GM18868 (cell line): ENCODE measurements around the gene VAV3.

Source experiments
- ATAC-seq: cut with Tn5 transposase; IDR thresholded peaks from one replicate; pipeline ENCODE4 v1.9.1; 2021; ENCODE audit warnings: mild to moderate bottlenecking, moderate library complexity; ENCODE audit not compliant: unreplicated experiment

The VAV3 gene

DNA sequence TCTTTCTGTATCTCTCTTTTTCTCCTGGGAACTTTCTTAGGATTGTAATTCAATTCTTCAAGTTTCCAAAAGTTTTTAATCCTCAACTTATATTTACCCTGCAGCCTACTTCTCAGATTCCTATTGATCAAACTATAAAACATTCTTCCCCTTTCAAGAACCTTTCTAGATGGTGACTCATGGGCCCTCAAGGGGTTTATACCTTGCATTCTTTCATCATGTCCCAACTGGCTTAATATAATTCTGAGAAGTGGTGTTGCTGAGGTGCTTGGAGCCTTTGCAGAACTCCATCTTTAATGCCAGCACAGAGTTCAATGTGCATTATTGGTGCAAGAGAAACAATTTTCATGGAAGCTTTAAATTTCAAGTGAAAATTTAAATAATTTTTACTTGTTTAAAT, 273.4 kb downstream of the VAV3 start:
- ATAC-seq = no peak

DNA sequence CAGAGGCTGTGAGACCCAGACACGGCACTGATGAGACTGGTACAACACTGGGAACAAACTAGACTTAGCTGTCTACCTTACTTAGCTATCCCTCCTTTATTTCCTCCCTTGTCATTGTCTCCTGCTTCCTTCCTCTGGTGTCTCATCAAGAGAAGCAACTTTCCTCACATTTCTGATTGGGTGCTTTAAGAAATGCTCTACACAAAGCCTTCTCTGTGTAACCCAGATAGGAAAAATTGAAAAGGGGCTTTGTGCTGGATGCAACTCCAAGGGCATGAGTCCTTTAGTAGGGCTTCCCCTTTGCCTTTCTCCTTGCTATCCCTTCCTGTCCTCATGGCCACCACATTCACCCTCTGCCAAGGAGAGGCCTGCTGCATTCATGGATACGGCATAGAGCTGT, 274.5 kb downstream of the VAV3 start:
- ATAC-seq = no peak

DNA sequence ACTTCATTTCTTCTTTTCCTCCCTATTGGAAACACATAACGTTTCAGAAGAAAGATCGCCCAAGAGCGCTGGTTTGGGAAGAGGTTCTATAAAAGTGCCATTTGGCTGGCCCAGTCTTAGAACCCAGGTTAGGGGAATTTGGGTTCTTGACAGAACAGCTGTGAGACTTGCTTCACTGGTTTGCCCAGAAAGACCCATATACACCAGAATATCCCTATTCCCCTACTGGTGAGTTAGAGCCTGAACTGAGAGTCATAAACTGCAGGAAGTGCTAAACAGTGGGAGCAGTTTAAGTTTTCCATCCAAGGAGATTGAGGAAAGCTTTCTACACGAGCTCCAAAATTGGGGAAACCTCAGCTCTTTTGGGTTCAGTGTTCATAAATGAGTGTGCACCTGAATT, 275.2 kb downstream of the VAV3 start:
- ATAC-seq = no peak

DNA sequence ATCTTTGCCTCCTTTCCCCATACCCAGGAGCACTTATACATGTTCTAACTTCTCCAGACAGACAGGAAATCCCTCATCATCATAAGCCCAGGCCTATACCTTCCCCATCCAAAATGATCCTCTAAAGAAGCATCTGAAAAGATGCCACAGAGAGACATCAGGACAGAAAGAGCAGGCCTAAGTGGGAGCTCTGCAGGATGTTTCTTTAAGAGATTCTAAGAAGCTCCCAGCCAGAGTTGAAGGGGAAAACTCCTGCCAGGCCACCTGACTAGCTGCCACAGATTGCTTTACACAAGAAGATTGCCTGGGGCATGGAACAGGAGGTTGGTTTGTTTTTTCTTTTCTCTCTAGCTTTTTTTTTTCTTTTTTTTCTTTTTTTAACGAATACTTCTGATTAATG, 275.8 kb downstream of the VAV3 start:
- ATAC-seq = no peak

DNA sequence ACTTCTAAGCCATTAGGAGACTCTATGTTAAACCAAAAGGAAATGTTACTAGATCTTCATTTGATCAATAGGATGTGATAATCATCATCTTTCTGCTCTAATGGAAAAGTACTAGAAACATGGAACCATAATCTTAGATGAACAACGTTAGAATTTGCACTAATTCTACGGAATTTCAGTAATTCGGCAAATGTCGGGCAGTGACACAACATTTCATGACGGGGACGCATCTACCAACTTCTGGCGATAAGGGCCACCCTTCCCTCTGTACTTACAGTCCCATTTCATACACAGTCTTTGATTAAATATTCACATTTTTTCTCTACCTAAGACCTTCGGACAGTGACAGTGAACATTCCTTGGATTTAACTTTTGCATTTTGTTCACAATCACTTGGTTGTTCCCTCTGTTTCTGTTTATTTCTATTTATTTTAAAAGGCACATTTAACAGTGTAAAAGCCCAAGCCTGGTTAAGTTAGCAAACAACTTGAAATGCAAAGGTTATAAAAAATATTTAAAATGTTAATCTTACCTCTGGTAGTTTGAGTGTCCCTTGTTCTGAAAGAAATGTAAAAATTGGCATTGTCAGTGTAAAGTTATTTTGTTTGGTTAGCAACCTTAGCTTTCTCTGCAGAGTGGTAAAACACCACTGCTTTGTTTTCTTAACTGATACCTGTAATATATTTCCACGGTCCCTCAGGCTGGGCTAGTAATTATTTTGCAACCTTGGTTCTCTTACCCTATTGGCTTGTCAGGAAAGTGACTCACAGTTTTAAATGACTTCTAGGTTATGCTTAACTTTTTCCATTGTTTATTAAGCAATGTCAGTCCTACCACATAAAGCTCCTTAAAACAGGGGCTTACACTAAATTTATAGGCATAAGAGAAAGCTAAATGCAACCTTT, 276.9 kb downstream of the VAV3 start:
- no peak for ATAC-seq

DNA sequence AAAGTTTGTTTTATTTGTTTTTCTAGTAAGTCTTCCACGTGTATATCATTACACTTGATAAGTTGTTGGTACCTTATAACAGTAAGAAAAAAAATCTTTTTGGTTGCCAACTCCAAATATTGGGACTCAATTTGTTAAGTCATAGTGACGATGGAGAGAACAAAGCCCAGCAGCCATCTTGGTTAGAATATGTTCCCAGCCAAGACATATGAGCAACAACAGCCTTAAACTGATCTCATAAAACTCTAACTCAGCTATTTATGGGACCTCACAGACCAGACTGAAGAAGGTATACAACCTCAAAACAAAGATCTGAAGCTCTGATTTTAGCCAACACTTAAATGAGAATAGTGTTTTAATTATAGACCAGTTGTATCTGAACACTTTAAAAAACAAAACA, 281.3 kb downstream of the VAV3 start:
- ATAC-seq = no peak

DNA sequence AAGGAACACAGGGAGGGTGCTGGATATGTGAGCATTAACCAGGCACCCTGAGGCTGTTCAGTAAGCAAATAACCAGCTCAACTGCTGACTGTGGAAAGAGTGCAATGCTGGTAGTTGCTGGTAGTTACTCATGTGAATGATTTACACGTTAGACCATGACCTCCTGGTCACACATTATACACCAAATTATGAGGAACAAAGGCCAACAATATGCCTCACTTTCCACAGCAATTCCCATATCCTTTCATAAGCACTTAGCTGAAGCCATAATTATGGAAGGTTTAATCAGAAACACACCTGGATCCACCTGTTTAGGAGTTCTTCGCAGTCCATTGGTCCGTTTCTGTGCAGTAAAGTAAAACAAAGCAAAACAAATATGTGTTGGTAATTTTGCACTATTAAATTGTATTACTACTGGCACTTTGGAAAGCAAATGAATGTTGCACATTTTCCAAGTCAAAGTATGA, 281.8 kb downstream of the VAV3 start:
- no peak for ATAC-seq

DNA sequence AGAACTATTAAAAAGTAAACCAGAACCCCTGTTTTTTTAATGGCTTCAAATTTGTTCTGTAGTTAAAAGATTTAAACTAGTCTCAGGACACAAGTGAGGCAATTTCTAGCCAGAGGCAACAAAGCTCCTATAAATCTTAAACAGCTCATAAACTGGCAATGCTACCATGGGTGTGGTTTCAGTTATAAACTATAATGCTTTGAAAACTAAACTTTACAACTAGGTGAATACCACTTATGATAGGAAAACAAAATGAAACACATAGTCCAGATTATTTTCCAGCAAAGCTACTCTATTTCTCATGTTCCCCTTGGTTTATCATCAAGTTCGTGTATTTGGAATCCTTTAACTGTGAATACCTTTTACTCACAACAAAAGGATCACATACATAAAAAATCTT, 282.5 kb downstream of the VAV3 start:
- no peak for ATAC-seq

DNA sequence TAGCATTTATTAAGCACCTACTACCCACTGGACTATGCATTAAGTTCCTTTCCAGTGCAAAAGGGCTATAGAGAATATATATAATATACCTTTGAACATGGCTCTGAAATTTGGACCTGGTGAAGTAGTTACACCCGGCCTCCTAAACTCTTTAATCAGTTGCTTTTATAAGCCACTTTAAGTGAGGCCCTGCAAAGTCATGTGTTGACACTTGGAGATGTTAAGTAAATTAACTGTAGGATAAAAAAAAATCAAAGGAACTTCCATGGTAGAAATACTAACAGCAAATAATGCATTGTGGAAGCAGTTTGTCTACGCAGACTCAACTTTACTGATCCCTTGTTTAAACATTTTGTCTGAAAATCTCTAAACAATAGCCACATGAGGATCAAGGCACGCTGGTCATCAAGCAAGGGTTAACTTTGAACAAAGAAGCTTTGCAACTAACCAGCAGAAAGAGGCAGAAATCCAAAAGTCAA, 283.9 kb downstream of the VAV3 start:
- ATAC-seq = no peak

DNA sequence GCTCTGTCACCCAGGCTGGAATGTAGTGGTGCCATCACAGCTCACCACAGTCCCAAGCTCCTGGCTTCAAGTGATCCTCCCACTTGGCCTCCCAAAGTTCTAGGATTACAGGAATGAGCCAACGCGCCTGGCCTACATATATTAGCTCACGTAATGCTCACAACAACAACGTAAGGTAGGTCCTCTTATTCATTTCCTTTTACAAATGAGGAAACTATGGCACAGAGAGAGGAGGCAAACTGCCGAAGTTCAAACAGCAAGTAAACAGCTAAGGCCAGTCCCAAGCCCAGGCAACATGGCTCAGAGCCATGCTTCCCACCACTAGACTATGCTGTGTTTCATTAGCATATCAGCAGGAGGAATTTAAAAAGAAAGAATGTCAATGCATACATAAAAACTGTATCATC, 284.4 kb downstream of the VAV3 start:
- ATAC-seq = no peak

DNA sequence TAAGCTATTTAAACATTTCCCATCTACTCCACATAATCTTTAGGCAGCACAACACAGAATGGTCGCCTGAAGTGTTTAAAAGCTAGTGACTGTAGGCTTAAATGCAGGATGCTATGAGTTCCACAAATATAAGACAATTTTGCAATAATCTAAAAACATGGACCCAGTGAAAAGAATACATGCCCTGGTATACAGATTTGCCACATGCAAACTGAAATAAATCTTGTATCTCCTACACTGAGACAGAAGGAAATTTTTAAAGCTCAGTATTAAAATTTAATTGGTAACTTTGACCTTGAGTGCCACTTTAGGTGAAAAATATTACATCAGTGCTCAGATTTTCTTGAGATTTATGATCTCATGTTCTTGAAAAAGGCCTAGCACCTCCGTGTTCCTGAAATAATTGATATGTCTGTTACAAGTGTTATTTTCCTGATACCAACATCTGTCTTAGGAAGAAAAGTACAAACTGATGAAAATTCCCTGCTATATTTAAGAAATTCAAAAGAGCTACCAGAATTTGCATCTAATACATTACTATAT, 285.5 kb downstream of the VAV3 start:
- ATAC-seq = no peak

DNA sequence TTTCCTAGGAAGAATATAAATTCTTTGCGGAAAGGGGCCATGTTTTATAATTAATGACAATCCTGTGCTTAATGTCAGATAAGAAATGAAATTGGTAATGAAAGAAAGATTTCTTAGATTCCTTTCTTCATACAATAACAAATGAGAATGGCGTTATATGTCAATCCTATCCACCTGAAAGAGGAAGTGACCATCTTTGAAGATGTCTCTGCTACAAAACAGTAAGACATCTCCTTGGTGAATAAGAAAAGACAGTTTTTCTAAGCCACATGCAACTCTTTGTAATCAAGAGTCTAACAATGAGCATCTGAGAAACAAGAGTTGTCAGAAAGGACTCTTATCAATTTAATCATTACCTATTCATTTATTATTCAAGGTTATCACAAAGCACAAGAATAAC, 286.0 kb downstream of the VAV3 start:
- ATAC-seq = no peak

DNA sequence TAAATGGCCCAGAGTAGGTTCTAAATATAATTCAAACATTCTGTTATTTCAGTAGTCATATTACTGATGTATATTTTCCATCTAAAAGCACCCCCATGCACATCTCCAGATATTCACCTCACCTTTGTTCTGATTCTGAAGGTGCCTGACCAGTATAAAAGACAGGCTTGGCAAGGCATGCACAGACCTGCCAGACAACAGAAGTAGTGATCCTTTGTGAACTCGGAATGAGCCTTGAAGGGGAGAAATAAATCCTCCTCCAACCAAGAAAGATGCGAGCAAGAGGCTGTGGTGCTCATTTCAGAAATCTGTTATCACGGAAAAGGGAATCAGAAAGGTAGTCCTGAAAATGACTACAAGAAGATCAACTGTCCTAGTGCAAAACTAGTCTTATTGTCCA, 287.3 kb downstream of the VAV3 start:
- no peak for ATAC-seq

DNA sequence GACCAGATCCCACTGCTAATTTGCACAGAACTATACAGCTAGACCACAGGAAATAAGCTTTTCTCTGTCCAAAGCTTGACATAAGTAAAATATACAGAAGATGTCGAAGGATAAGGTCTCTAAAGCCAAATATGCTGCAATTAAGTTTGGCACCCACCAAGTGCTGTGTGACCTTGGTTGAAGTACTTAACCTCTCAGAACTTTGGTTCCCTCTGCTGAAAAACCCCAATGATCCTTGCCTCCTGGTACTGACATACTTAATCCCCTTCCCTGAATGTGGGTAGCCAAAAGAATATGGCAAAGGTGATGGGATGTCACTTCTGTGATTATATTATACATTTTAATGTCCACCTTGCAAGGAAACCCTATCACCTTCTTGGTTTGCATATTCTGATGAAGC, 290.5 kb downstream of the VAV3 start:
- no peak for ATAC-seq

DNA sequence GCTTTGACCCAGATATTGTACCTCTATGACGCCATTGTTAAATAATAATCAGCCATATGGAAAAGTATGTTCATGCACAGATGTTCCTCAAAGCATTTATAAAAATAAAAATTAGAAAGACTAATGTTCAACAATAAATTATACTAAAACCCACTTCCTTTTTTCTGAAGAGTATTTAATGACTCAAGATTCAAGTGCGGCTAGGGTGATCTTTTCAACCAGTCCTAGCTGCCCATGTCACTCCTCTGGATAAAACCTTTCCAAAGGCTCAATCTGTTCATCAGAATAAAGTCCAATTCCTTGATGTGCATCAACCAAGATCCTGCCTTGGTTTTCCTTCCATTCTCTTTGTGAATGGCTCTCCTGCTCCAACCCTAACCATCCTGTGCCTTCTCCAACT, 292.0 kb downstream of the VAV3 start:
- no peak for ATAC-seq

DNA sequence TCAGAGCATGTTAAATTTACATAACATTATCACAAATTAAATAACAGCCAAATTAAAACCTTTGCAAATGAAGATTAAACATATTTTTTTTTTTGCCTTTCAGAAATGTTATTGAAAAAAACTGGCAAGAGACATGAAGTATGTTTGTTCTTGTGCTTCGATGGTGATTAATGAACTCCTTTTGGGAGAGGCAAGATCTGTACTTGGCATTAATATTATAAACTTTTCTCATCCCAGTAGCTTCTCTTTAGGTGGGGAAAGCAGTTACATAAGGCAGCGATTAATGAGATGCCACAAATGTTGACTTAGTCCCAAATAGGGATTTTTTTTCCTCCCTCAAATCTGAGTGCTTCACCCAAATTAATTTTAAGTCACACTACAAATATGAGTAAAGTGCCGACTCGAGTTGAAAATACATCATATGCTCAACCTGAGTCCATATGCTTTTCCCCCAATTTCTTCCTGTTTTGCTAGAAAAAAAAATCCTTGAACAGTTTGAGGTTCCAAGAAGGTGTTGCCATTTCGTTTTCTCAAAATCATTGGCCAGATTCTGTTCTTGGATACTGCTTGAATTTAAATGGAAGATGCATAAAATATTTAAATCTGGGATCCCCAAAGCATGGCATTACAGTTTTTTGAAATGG, 294.5 kb downstream of the VAV3 start:
- no peak for ATAC-seq

DNA sequence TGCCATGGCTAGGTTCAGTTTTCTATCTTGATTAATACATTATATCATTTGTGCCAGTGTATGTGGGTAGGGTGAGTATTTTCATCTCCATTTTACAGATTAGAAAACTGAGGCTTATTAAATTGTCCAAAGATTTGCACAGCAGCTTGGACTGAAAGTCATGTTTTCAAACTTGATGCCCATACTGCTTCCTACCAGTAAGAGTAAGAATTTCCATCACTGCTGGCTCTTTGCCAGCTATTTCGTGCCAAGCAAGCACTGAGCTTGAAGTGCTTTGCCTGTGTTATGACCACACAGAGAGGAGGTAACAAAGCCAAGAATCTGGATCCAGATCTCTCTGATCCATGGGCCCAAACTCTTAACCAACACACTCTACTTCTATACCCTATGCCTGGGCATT, 295.0 kb downstream of the VAV3 start:
- ATAC-seq = no peak

DNA sequence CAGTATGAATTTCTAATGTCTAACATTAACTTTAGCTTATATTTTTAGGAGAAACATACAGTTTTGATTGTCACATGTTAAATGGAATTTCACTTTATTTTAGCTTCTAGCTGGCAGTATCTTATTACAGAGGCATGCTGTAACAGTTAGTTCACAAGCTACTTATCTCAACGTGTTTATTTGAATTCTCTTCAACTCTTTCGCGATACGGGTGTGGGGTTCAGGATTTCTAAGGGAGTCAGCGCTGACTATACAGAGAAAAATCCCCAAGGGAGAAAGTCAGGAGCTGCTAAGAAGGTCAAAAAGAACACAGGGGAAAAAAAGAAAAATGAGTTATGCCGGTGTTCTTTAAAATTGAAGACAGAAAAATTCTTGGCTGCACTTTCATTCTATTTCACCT, 296.2 kb downstream of the VAV3 start:
- no peak for ATAC-seq

DNA sequence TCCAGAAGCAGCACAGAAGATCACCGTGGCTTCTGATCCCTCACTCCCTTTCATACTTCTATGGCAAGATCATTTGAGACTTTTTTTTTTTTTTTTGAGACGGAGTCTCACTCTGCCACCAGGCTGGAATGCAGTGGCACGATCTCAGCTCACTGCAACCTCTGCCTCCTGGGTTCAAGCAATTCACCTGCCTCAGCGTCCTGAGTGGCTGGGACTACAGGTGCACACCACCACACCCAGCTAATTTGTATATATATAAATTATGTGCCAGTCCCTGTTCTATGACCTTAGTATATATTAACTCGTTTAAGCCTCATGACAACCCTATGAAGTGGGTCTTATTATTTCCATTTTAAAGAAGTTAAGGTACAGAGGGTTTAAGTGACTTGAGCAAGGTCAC, 298.5 kb downstream of the VAV3 start:
- ATAC-seq = no peak

DNA sequence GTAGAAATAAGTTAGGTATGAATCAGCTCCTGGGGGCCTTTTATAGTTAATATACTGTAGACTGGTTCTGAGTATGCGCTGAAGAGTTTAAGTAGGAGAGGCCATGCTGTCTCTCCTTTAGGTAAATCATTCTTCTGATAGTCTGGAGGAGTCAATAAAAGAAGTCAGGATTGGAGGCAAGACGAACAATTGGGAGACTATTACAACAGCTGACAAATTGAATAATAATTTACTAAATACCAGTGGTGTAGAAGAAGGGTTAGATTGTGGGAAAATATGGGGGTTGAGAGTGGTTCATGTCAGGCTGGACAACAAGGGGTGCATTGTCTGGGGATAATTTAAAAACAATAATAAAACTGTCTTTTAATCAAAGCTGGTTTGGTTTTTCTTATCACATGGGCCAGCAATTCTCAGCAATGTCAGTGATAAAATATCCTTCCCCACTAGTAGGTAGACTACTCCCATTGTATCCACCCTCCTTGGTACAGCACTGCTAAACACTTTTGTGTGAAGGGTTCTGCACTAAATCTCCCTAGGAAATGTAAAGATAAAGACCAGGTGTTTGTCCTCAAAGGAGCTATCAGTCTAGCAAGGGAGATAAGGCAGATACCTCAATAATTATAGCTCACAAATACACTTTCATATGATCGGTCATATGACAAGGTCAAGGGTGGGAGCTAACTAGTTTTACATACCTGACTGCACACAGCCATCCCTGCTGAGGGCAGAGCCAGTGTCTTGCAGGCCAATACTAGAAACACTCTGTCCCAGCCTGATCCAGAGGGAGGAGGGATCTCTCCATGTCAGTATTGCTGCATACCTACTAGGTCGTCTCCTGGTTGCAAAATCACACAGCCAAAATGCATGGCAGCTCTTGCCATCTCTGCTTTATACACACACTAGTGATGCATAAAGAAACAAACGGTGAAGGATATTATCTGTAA, 299.7 kb downstream of the VAV3 start:
- ATAC-seq = no peak

DNA sequence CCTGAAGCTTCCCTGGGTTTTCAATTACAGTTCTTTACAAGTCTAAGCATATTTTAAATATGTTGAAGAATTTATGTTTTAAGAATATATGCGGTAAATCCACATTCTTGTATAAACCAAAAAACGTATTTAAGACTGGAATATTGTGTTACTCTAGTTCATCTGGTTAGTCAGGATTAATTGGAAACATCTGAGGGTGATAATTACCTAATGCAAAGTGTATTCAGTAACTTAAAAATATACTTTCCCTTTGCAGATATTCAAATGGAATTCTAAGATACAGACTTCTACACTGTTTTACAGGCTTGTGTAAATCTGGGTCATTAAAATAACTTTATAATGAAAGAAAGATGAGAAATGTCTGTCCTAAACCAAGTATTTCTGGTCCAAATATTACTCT, 302.0 kb downstream of the VAV3 start:
- ATAC-seq = no peak
